ENCODE data around the gene SUSD6. TPM values are rescaled to one million over a fixed set of nuclear protein-coding genes. Genes with fewer than 3 reads are reported as not detected.
A peak's percentile ranks its signal among the peaks of the same experiment; 100 is the strongest.

SUSD6 gene
- total RNA-seq, 2 donors from 2014 or later = 27.3 to 70.3 TPM

DNA sequence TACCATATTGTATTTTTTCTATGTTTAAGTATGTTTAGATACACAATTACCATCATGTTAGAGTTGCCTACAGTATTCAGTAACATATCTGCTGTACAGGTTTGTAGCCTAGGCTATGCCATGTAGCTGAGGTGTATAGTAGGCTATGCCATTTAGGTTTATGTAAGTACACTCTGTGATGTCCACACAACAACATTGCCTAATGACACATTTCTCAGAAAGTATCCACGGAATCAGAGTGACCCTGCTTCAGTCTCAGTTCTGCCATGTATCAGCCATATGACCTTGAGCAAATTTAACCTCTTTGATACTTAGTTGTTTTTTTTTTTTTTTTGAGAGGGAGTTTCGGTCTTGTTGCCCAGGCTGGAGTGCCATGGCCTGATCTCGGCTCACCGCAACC lies 12.7 kb downstream of the SUSD6 start:
- TF ChIP-seq, protein P1, sequence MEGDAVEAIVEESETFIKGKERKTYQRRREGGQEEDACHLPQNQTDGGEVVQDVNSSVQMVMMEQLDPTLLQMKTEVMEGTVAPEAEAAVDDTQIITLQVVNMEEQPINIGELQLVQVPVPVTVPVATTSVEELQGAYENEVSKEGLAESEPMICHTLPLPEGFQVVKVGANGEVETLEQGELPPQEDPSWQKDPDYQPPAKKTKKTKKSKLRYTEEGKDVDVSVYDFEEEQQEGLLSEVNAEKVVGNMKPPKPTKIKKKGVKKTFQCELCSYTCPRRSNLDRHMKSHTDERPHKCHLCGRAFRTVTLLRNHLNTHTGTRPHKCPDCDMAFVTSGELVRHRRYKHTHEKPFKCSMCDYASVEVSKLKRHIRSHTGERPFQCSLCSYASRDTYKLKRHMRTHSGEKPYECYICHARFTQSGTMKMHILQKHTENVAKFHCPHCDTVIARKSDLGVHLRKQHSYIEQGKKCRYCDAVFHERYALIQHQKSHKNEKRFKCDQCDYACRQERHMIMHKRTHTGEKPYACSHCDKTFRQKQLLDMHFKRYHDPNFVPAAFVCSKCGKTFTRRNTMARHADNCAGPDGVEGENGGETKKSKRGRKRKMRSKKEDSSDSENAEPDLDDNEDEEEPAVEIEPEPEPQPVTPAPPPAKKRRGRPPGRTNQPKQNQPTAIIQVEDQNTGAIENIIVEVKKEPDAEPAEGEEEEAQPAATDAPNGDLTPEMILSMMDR (IDR thresholded peaks at IDR 0.05) = no peak
- DNase-seq = no peak
- intact Hi-C loops (cut with DNase I) = no loop called here
- Histone ChIP-seq H3K27ac (no peak overlapping the region), H3K4me3 (no peak overlapping the region), H3K27me3 (no peaks in the 10 kb centered on the region), H3K4me1 (no peaks in the 10 kb centered on the region), H3K36me3 (no peaks in the 10 kb centered on the region), H3K9ac (ENCODE audit: low read depth in 2 of 2, low read length in 2 of 2) (no peak overlapping the region), H3K9me3 (no peaks in the 10 kb centered on the region)

DNA sequence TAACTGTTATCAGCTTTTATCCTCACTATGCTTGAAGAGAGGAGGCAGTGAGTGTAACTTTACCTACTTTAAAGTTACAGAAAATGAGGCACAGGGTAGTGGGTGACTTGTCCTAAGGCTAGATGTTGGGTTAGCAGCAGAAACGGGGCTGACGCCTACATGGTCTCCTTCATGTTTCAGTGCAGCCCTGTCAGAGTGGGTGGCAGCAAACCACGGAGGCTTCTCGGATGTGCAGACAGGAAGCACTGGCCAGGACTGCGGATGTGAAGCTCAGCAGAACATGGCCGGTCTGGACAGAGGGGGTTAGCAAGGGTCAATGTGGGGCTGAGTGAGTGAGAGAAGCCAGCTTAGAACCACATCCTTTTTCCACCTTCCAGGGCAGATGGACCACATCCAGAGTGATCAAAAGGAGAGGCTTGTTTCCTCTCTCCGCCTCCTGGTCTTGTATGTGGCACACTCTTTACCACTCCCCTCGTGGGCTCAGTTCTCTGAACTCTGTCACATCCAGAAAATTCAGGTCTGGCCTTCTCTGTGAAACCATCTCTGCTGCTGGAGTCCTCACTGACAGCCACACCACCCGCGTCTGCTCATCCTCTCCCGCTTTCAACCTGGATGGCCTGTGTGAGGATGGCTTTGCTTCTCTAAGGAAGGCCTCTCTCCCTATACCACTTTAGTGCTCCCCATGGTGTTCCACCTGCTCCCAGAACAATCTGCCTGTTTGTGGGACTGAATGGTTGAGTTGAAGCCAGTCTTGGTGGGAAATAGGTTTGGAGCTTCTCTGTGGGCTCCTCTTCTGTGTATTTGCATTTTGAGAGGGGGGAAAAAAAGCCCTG lies 14.1 kb downstream of the SUSD6 start:
- H3K4me3 ChIP-seq = no peak overlapping the region
- peak overlapping the region in 1 of 2 donors; percentile 48 for H3K9ac ChIP-seq (ENCODE audit: low read depth in 2 of 2, low read length in 2 of 2)
- peak; percentile 48 for DNase-seq
- no peaks in the 10 kb centered on the region for H3K36me3 ChIP-seq
- H3K27ac ChIP-seq = no peak overlapping the region
- peaks cover 9% of the 10 kb centered on the region for H3K4me1 ChIP-seq
- intact Hi-C loops (cut with DNase I) = no loop called here
- no peaks in the 10 kb centered on the region for H3K27me3 ChIP-seq
- TF ChIP-seq, protein P1 (IDR thresholded peaks at IDR 0.05) = no peak
- H3K9me3 ChIP-seq = no peaks in the 10 kb centered on the region

DNA sequence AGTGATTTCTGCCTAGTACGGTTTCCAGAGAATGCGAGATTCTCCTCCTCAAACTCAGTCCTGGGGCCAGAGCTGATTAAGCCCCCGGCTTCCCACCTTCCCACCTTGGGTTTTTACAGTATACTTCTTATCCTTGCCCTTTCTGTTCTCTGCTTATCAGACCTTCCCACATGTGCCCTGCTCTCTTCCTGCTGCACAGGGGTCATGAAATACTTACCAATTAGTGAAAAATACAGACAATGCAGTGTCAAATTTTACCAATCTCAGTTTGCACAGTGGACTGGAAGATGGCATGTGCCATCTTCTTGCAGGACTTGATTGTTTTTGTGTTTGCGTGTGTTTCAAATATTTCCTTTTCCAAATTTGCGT lies 14.7 kb downstream of the SUSD6 start:
- H3K27ac ChIP-seq = no peak overlapping the region
- H3K4me1 ChIP-seq = peaks cover 9% of the 10 kb centered on the region

DNA sequence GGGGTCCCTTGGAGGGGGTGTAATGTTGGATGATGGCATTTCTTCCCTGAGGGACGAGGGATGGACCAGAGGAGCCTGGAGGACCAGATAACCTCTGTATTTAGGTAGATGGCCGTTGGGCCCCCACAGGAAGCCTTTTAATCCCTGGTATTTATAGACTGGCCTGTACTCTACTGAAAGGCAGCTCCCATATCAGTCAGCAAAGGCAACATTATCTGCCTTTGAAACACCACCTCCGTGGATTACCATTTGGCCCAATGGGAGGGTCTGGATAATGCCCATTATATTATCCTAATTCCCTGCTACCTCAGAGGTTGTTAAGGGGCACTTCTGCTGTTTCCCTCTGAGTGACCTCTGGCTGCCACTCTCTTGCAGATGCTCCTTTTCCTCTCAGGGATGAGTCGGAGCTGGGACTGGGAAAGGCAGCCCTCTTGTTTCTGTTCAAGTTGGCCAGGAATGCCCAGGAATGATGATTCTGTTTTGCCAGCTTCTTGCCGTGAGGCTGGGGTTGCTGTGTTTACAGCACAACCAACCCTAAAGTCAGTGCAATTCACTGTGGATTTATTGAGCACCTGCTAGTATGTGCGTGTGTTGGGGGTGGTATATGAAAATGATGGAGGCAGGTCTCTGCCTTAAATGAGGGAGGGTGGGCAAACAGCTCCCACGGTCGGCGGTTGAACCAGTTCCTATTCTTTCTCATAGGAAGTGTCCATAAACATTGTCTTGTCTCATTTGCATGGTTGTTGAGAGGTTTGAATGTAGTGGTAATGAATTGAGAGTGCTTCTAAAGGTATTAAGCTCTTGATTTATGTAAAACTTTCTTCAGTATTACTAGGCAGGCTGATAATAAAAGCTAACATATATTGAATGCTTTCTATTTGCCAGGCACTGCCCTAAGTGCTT lies 18.1 kb downstream of the SUSD6 start:
- TF ChIP-seq, protein P1 (IDR thresholded peaks at IDR 0.05) = no peak
- H3K27me3 ChIP-seq = no peaks in the 10 kb centered on the region
- H3K36me3 ChIP-seq = no peaks in the 10 kb centered on the region
- peaks cover 16% of the 10 kb centered on the region for H3K4me1 ChIP-seq
- H3K27ac ChIP-seq = no peak overlapping the region
- no peak overlapping the region for H3K4me3 ChIP-seq
- no peaks in the 10 kb centered on the region for H3K9me3 ChIP-seq
- DNase-seq = no peak
- no peak overlapping the region for H3K9ac ChIP-seq (ENCODE audit: low read depth in 2 of 2, low read length in 2 of 2)
- intact Hi-C loops (cut with DNase I) = no loop called here

More for the DNA sequence above, 14.7 kb downstream of the SUSD6 start:
- Histone ChIP-seq H3K36me3 (no peaks in the 10 kb centered on the region), H3K27me3 (no peaks in the 10 kb centered on the region), H3K9me3 (no peaks in the 10 kb centered on the region), H3K9ac (ENCODE audit: low read depth in 2 of 2, low read length in 2 of 2) (no peak overlapping the region), H3K4me3 (no peak overlapping the region)
- DNase-seq = no peak
- intact Hi-C loops (cut with DNase I) = no loop called here
- TF ChIP-seq, protein P1 (IDR thresholded peaks at IDR 0.05) = no peak

DNA sequence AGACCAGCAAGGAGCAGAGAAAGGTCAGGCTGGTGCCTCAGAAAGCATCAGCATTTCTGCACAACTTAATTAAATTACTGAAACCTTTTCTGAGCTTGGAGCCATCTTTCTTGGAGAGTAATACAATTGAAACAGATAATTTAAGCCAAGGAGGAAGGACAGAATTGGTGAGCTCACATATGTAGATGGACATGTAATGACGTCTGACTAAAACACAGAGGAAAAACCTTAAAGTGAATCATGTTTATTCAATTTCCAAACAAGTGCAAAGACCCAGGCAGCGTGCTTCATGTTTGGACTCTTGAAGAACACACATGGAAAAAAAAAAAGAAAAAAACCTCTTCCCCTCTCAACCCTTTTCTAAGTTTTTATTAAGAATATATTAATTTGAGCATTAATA lies 19.0 kb downstream of the SUSD6 start:
- Histone ChIP-seq H3K27ac (no peak overlapping the region), H3K4me3 (no peak overlapping the region), H3K9me3 (no peaks in the 10 kb centered on the region), H3K9ac (ENCODE audit: low read depth in 2 of 2, low read length in 2 of 2) (no peak overlapping the region), H3K4me1 (peaks cover 16% of the 10 kb centered on the region), H3K27me3 (no peaks in the 10 kb centered on the region), H3K36me3 (no peaks in the 10 kb centered on the region)
- intact Hi-C loops (cut with DNase I) = no loop called here
- TF ChIP-seq, protein P1 (IDR thresholded peaks at IDR 0.05) = no peak
- no peak for DNase-seq
